GM03348 (cell line): ENCODE measurements around the gene LCNL1.

Experiments
- DNase-seq: peaks from one replicate; pipeline ENCODE4 v3.0.0; 2012; ENCODE audit warnings: low spot score

The LCNL1 gene

DNA sequence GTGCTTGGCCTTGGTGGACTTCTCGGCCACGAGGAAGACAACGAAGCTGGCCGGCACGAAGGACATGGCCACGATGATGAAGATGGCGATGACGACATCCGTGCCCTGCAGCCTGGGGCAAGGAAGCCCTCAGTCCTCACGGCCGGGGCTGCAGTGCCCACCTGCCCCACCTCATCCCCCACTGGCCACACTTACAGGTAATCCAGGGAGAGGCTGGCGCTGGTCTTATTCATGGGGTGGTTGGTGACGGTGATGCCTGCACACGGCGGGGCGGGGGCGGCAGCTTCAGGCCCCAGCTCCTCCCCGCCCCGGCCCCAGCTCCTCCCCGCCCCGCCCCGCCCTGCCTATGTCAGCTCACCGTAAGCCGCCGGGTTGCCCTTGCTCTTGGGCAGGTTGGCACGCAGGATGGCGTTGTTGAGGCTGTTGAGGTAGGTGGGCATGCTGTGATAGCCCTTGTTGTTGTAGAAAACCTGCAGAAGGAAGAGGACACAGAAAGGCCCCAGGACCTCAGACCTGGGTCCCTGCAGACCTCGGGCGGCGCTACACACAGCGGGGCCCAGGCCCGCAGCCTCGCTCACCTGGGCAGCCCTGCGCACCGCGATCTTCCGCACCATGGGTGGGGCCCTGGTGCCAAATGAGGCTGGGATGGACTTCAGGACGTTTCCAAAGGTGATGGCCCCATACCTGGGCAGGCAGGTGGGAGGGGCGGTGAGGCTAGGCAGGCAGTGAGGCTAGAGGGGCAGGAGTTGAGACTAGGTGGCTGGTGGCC is 29.3 kb downstream of the LCNL1 start:
- DNase-seq, result no peak

DNA sequence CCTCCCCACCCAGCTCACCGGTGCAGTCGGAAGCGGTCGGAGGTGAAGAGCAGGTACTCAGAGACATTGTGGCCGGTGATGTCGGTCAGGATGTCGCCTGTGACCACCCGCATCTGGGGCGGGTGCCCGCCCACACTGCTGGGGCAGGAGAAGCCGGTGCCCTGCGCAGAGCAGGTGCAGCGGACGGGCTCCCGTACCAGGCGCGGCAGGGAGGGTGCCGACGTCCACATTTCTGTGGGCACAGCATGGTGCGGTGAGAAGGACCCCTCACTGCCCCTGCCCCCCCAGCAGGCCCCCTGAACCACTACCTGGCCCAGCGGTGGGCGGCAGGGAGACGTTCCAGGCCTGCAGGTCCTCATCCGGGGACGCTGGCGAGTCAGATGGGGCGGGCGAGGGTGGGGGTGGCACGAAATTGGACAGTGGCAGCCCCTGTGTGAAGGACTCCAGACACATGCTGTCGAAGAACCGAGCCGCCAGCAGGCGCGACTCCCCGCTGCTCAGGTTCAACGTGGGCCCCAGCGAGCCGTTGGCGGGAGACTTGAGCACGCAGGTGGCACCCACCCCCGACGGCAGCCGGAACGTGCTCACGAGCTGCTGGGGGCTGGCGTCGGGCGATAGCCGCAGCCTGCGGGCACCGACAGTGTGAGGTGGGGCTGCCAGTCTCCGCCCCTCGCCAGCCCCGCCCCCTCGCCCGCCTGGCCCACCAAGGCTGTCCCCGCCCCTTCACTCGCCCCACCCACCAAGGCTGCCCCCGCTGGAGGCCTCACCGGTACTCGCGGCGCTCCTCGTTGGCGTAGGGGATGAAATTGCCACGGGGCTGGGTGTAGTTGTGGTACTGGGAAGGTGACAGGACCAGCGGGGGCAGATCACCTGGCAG is 30.1 kb downstream of the LCNL1 start:
- DNase-seq, result no peak

DNA sequence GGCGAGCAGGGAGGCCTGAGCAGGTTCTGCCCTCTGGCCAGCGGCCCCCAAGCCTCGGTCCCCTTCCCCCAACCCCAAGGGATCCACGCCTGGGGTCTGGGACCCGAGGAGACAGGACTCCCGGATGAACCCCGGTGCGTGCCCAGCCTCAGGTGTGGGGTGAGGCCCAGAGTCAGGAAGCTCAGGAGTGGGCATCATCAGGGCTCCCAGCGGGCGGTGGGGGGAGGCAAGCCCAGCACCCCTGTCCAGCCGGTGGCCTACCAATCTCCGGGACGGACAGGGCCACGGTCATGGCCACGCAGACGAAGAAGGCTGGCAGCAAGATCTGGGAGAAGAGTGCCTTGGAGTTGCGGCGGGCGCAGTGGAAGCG is 30.8 kb downstream of the LCNL1 start:
- no peak for DNase-seq

DNA sequence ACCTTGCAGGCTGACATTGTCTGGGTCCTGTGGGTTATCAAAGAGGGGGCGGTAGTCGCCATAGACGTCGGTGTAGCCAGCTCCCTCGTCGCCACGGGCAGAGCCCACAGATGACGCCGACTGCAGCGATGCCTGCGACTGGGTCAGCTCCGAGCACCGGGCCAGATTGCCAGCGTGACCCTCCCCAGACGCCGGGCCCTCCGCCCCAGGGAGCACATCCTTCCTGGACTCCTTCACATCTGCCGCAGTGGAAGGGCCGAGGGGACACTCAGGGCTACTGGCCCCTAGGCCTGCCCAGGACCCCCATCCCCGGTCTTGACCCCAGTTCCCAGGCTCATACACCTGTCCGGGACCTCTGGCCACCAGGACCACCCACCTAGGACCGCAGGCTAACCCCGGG is 31.4 kb downstream of the LCNL1 start:
- DNase-seq, result no peak

DNA sequence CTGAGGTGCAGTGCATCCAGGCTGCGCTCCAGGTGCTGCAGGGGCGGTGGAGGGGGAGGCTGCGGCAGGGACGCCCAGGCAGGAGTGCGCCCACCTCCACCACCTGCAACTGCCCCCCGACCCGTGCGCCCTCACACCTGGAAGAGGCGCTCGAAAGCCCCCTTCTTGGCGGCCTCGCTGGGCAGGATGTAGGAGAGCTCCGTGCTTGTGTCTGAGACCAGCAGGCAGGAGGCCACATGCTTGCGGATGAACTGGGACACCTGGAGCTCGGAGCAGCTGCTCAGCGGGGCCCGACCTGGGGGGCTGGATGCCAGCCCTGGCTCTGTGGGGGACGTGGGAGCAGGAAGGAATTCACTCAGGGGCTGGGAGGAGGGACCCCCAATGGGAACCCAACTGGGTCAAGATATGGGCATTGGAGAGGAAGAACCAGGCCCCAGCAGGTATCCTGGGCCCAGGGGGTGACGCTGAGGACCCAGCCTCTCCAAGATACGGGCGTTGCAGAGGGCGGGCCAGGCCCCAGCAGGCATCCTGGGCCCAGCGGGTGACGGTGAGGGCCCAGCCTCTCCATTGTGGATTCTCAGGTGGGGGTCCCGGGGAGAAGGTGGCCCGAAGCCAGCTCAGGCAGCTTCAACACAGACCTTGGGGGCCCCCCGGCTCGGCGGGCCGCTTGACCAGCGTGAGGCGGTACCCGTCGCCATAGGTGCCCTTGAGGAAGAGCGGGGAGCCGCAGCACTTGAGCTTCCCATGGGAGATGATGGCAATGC is 32.2 kb downstream of the LCNL1 start:
- DNase-seq, result no peak

DNA sequence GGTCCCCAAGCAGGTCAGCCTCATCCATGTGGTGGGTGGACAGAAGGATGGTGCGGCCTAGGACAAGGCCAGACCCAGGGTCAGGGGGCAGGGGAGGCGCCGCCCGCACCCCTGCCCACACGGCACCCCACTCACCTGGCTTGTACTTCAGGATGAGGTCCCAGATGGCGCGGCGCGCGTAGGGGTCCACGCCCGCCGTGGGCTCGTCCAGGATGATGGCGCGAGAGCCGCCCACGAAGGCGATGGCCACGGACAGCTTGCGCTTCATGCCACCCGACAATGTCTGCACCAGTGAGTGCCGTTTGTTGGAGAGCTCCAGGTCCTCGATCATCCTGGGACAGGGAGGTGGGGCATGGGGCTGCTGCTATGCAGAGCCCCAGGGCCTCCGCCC is 32.7 kb downstream of the LCNL1 start:
- no peak for DNase-seq

DNA sequence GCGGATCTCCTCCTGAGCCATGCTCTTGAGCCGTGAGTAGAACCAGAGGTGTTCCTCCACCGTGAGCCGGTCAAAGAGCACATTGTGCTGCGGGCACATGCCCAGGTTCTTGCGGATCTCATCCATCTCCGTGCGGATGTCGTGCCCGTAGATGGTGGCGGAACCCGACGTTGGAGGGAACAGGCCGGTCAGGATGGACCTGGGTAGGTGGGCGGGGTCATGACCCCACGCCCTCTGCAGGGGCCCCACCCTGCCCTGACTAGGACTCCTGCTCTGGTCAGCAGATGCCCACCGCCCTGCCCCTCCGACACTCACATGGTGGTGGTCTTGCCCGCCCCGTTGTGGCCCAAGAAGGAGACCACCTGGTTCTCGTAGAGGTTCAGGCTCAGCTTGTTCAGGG is 33.2 kb downstream of the LCNL1 start:
- no peak for DNase-seq

DNA sequence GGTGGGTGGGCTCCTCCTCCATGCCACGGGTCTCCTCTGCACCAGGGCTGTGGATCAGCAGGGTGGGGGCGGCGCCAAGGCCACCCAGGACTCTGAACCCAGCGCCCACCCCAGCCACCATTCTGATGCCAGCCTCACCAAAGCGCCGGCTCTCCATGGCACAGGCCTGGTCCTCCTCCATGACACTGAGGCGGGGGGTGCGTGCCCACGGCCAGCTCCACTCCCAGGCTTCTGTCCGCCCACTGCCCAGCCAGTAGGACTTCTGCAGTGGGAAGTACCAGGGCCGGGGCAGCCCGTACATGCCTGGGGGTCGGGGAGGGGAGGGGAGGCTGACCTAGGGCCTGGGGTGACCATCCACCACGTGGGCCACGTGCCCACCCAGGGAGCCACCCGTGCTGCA is 33.6 kb downstream of the LCNL1 start:
- DNase-seq, result no peak

DNA sequence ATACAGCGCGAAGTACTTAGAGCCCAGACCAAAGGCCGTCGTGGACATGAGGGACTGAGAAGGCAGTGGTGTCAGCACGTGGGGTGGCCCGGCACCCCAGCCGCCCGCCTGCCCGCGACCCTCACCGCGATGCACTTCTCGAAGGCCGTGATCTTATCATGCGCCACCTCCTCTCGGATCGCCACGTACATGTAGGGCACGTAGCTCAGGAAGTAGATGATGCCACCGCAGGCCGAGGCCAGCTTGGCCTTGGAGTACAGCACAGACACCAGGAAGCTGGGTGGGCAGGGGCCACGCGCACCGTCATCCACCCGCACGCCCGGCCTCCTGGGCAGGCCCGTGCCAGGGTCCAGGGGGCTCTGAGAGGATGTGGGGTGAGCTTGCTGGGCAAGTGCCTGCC is 34.3 kb downstream of the LCNL1 start:
- no peak for DNase-seq

DNA sequence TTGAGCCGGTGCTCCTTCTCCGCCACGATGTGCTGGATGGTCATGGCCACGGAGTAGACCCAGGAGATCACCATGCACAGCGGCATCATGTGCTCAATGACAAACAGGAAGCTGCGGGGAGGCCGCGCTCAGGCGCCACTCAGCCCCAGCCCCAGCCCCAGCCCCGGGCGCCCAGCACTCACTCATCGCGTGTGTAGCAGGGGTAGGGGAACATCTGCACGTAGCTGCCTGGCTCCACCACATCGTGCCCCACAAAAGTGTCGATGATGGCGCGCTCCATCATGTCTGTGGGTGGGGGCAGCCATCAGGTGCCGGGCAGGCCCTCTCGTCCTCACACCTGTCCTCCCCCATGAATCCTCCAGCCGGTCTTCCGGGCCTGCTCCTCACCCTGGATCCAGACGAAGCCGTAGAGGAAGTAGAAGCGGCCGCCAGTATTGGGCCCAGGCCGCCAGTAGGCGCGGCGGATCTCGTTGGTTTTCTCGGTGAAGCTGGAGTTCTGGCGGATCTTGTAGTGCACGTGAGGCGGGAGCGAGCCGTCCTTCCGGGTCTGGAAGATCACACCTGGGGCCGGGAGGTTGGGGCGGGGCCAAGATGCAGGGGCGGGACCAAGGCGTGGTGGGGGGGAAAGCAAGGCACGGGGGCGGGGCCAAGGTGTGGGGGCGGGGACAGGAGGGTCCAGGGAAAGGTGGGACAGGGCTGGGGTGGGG is 35.2 kb downstream of the LCNL1 start:
- DNase-seq, result no peak

DNA sequence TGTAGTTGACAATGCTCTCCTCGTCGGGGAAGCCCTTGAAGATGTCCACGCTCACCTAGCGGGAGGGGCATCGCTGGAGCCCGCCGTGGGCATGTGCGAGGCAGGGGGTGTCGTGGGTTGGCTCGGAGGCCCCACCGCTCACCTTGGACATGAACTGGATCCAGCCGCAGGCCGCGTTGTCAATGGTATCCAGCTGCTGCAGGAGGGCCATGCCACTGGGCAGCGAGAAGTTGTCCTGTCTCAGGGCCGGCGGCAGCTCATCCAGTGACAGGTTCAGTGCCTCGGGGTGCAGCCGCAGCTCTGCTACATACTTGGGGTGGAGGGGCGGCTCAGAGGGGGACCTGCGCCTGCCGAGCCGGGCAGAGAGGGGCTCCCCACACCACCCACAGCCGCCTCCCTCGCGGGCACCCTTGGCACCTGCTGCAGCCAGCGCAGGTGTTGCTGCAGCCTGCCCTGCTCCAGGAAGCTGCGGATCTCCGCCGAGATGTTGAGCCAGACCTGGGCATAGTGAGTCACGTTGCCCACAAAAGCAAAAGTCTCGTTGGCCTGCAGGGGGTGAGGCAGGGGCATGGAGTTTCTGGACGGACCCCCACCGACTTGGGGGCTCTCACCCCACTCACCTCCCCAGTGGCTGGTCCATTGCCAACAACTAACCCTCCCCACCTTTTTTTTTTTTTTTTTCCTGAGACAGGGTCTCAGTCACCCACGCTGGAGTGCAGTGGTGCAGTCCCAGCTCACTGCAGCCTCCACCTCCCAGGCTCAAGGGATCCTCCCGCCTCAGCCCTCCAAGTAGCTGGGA is 36.2 kb downstream of the LCNL1 start:
- DNase-seq, result no peak

DNA sequence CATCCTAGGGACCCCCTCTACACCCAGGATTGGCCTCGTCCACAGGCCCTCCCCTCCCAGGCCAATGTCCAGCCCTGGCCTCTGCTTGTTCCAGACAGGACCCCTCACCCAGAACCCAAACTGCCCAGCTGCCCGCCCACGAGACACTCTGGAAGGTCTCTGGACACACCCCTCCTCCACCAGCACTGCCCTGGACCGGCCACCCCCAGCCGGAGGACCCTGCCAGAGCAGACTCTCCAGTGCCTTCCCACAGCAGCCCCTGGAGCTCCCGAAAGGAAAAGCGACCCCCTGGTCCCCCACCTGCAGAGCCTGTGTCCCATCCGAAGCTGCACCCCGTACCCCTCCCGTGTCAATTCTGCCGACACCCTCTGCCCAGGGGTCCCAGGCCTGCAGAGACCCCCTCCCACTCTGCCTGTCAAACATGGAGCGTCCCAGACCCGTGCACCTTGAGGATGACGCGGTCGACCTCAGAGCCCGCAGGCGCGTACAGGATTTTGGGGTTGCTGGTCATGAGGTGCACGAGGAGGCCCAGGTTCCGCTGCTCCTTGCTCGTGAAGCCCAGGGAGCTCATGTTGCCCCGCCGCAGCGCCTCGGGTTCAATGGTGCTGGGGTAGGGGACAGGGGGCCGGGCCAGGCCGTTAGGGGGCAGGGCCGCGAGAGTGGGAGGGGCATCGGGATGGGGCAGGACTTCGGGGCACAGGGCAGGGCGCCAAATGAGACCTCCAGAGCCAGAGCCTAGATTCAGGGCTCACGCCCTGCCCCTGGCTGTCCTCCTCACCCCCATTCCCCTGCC is 37.3 kb downstream of the LCNL1 start:
- DNase-seq, result no peak

DNA sequence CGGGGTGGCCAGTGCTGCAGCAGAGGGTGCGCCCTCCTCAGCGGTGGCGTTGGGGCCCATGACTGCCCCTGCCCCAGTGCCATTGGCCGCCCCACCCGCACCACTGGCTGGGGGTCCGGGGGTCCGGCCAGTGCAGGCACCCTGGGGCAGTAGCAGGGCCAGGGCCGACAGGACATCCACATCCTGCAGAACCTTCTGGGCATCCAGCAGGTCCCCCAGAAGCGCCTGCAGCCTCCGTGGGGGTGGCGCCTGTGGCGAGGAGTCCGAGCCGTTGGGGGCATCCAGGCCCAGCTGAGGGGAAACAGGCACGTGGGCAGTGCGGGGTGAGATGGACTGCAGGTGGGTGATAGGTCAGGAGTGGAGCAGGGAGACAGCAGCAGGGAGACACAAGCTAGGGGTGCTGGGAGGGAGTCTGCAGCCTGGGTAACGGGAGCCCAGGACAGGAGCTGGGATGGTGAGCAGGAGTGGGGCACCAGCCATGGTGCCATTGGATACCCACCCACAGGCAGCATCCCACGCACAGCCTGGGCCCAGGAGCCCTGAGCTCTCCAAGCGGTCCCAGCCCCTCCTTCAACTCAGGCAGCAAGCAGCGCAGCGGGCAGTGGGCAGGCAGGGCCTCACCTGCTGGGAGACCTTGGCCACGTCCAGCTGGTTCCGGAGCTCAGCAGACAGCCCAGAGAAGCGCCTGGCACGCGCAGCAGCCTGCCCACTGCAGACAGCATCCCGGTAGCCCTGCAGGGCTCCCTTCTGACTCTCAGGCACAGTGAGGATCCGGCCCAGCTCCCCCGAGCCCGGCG is 38.2 kb downstream of the LCNL1 start:
- DNase-seq, result no peak

DNA sequence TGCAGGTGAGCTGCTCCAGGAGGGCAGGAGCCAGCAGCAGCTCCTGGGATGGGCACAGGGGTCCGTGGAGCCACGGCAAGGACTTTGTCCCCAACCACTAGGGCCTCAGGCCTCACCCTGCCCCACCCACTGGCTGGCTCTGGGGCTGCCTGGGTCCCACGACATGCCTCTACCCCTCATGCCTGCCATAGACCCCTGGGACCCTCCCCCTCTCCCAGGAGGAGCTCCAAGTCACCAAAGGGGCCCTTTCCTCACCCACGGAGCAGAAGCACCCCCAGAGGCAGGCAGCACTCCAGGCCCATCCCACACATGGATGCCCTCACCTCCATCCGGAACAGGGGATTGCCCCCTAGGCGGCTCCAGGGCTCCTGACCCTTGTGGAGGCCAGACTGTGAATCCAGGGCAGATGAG is 38.8 kb downstream of the LCNL1 start:
- no peak for DNase-seq

DNA sequence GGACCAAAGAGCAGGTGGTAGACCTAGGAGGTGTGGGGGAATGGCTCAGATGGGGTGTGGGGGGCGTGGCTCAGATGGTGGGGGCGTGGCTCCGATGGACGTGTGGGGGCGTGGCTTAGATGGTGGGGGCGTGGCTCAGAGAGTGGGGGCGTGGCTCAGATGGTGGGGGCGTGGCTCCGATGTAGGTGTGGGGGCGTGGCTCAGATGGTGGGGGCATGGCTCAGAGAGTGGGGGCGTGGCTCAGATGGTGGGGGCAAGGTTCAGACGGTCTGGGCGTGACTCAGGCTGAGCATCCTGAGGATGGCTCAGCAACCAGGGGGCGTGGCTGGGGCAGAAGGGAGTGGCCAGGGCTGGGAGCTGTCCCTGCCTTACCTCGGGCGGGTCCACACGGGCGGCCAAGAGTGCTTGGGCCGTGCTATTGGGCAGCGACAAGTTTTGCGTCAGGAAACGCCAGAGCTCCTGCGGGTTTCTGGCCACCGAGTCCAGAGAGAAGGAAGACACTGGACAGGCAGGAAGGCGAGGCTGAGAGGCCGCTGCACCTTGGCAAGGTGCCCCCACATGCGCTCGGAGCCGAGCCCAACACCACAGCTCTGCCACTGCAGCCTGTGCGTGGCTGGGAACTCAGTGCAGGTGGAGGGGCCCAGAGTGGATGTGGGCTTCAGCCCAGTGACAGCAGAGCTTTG is 39.3 kb downstream of the LCNL1 start:
- peak; percentile 77 for DNase-seq

DNA sequence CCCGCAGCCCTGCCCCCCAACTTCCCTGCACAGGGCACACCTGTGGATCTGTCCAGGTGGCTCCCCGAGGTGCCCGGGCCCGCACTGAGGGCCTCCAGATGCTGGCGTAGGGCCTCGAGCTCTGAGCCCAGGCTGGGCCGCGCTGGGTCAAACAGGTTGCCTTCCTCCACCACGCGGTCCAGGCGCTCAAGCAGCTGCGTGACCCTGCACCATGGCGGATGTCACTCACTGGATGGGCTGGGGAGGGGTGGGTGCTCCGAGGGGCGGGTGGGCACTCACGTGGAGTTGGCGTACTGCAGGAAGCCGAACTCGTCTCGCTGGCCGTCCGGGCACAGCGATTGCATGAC is 39.8 kb downstream of the LCNL1 start:
- no peak for DNase-seq

DNA sequence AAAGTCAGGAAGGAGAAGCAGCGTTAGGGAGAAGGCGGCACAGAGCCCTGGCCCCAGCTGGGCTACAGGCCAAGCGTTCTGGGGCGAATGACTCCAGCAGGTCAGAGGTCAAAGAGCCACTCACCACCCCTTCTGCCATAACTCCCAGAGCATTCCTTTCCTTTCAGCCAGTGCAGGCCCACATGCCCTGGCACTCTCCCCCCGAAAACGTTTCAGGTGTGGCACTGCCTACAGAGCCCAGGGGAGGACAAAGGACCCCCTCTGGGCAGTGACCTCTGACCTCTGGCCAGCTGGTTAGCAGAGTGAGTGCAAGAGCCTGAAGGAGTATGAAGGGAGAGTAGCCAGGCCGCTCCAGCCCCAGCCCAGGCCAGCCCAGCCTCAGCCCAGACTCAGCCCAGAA is 40.4 kb downstream of the LCNL1 start:
- DNase-seq, result no peak

DNA sequence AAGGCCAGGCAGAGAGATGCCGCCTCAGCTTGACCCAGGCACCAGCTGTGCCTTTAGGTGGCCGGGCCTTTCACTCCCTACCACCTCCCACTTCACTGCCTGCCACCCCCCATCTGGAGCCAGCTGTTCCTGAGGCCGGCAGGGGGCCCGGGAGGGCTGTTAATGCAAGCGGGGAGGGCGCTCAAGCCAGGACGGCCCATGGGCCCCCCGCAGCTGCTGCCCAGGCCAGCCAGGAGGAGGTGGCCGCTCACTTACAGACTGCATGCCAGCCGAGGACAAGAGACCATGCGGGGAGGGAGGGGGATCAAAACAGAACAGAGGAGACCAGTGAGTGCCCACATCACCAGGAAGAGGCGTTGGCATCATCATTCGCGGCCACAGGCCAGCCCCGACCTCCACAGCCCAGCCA is 40.8 kb downstream of the LCNL1 start:
- no peak for DNase-seq

DNA sequence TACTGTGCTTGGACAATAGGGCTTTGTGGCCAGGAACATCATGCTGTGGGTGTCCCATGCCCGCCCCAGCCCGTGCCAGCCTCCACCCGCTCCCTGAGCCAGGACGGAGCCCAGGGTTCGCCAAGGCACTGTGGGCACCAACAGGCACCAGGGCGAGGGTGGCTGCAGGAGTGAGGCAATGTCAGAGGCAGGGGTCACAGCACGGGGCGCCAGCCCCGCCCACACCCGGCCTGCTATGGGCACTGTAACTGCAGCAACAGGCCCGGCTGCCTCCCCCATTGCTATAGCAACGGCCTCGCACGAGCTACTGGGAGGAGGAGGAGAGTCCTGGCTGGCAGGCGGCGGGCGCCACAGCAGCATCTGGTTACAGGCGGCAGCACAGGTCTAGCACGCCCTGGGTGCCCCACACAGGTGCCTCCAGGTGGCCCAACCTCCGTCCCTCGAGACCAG is 42.7 kb downstream of the LCNL1 start:
- no peak for DNase-seq
